ENCODE measurements around the gene NLRC3. TPM values are rescaled to one million over a fixed set of nuclear protein-coding genes. Genes with fewer than 3 reads are reported as not detected.
A peak's percentile ranks its signal among the peaks of the same experiment; 100 is the strongest.

NLRC3 gene
- total RNA-seq, 1 donor from 2014 or later = 22.2 TPM

DNA sequence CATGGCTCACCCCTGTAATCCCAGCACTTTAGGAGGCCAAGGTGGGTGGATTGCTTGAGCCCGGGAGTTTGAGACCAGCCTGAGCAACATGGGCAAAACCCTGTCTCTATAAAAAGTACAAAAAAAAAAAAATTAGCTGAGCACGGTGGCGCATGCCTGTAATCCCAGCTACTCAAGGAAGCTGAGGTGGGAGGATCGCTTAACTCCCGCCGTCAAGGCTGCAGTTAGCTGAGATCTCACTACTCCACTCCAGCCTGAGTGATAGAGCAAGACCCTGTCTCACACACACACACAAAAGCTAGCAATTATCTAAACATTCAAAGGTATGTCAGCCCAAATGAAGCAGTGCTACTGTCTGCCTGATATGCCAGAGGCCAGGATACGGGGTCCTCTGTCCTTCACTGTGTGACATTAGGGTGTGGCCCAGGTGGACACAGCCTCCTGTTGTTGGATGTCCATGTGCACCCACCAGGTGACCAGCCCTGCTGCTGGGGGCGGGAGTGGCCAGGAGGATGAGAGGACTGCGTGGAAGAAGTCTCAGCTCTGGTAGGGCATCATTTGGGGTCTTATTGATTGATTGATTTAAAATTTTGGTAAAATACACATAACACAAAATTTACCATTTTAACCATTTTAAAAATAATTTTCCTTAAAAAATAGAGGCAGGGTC, 3.9 kb downstream of the NLRC3 start:
- H3K27ac Mint-ChIP-seq = peak overlapping the region; percentile 68
- ChIA-PET POLR2A (no interaction called here), CTCF (no interaction called here)
- DNase-seq = no peak
- TF ChIP-seq, protein P1, sequence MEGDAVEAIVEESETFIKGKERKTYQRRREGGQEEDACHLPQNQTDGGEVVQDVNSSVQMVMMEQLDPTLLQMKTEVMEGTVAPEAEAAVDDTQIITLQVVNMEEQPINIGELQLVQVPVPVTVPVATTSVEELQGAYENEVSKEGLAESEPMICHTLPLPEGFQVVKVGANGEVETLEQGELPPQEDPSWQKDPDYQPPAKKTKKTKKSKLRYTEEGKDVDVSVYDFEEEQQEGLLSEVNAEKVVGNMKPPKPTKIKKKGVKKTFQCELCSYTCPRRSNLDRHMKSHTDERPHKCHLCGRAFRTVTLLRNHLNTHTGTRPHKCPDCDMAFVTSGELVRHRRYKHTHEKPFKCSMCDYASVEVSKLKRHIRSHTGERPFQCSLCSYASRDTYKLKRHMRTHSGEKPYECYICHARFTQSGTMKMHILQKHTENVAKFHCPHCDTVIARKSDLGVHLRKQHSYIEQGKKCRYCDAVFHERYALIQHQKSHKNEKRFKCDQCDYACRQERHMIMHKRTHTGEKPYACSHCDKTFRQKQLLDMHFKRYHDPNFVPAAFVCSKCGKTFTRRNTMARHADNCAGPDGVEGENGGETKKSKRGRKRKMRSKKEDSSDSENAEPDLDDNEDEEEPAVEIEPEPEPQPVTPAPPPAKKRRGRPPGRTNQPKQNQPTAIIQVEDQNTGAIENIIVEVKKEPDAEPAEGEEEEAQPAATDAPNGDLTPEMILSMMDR (IDR thresholded peaks at IDR 0.05) = no peak
- intact Hi-C loops (cut with micrococcal nuclease) = no loop called here
- H3K27me3 Mint-ChIP-seq = no peaks in the 10 kb centered on the region
- peaks cover 7% of the 10 kb centered on the region for H3K9me3 Mint-ChIP-seq
- ATAC-seq (ENCODE audit: low read depth) = no peak
- peaks cover 27% of the 10 kb centered on the region for H3K36me3 Mint-ChIP-seq (ENCODE audit: low read depth)
- H3K4me1 Mint-ChIP-seq = peaks cover 39% of the 10 kb centered on the region
- H3K4me3 Mint-ChIP-seq = no peak overlapping the region

DNA sequence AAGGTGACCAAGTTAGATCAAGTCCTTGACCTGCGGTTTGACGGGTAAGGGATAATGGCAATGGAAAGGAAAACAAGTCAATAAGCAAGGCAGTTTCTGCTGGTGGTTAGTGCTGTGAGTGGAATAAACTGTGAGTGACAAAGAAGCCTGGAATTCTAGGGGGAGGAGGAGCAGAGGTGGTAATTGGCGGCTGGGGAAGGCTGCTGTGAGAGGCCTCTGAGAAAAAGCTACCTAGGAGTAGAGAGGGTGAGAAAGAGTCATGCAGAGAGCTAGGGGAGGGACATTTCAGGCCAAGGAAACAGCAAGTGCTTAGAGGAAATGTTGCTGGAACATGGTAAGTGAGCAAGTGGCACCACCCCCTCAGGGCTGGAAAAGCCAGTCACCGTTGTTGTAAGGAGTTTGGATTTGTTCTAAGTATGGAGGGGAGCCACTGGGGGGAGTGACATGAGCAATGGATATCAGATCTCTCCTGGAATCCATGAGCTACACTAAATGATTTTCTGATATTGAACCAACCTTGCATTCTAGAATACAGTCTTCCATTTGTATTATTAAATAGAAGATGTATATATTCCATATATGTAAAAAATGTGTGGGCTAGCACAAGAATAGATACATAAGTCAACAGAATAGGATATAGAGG, 6.7 kb downstream of the NLRC3 start:
- DNase-seq (no peak), ATAC-seq (ENCODE audit: low read depth) (no peak)
- Mint-ChIP-seq H3K4me1 (peaks cover 17% of the 10 kb centered on the region), H3K27ac (no peak overlapping the region), H3K9me3 (peaks cover 7% of the 10 kb centered on the region), H3K36me3 (ENCODE audit: low read depth) (peaks cover 29% of the 10 kb centered on the region), H3K4me3 (no peak overlapping the region), H3K27me3 (no peaks in the 10 kb centered on the region)
- intact Hi-C loops (cut with micrococcal nuclease) = no loop called here
- ChIA-PET CTCF (no interaction called here), POLR2A (interaction anchor here (0.6 kb wide), 1 partner anchor 15 kb away, joined by 5 read pairs; no protein-coding TSS in a partner anchor)
- TF ChIP-seq, protein P1 (IDR thresholded peaks at IDR 0.05) = no peak

DNA sequence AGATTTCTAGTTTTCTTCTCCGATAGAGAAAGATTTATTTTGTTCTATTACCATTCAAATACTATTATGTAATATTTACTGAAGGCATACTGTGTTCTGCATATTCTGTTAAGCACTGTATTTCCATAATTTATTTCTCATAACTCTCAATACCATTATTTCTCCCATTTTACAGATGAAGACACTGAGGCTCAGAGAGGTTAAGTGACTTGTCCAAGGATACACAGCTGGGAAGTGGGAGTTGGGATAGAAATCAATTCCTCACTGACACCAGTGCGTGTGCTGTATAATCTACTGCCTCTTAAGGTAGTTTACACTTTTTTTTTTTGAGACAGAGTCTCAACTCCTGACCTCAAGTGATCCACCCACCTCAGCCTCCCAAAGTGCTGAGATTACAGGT, 7.4 kb downstream of the NLRC3 start:
- no peak overlapping the region for H3K27ac Mint-ChIP-seq
- intact Hi-C loops (cut with micrococcal nuclease) = no loop called here
- H3K9me3 Mint-ChIP-seq = peaks cover 7% of the 10 kb centered on the region
- POLR2A ChIA-PET = interaction anchor here (0.7 kb wide), 1 partner anchor 9 kb away, joined by 3 read pairs; no protein-coding TSS in a partner anchor
- peaks cover 10% of the 10 kb centered on the region for H3K4me1 Mint-ChIP-seq
- peaks cover 33% of the 10 kb centered on the region for H3K36me3 Mint-ChIP-seq (ENCODE audit: low read depth)
- no peak overlapping the region for H3K4me3 Mint-ChIP-seq
- H3K27me3 Mint-ChIP-seq = no peaks in the 10 kb centered on the region
- ATAC-seq (ENCODE audit: low read depth) (no peak), DNase-seq (no peak)
- CTCF ChIA-PET = no interaction called here
- TF ChIP-seq, protein P1 (IDR thresholded peaks at IDR 0.05) = no peak

DNA sequence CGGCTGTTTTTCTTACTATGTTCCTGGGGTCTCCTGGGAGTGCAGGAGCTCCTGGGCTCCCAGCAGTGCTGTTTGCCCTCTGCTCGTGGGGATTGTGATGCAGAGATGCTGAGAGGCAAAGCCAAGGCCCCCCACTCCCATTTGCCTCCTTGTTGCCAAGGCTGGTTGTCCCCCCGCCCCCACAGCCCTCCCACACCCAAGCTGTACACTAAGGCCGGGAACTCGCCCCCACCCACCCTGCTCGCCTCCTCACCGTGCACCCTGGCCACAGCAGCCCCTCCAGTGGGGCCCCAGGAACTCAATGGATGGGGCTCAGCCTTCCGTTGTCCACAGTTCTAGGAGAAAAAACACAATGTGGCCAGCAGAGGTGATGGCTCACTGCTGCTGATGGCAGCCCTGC, 10.2 kb downstream of the NLRC3 start:
- POLR2A ChIA-PET = no interaction called here
- DNase-seq = no peak
- CTCF ChIA-PET = no interaction called here
- H3K9me3 Mint-ChIP-seq = peaks cover 7% of the 10 kb centered on the region
- peaks cover 3% of the 10 kb centered on the region for H3K4me1 Mint-ChIP-seq
- H3K4me3 Mint-ChIP-seq = no peak overlapping the region
- peaks cover 41% of the 10 kb centered on the region for H3K36me3 Mint-ChIP-seq (ENCODE audit: low read depth)
- intact Hi-C loops (cut with micrococcal nuclease) = no loop called here
- H3K27ac Mint-ChIP-seq = no peak overlapping the region
- no peak for ATAC-seq (ENCODE audit: low read depth)
- TF ChIP-seq, protein P1 (IDR thresholded peaks at IDR 0.05) = no peak
- no peaks in the 10 kb centered on the region for H3K27me3 Mint-ChIP-seq

DNA sequence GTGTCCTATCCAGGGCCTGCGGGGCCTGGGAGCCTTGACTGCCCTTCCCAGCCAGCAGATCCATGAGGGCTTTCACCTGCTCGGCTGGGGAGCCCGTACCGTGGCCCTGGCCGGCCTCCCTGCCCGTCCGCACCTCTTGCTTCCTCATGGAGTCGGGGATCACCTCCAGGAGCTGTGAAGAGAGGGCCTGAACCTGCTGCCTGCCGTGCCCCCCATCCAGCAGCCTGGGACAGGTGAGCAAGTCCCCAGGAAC, 12.4 kb downstream of the NLRC3 start:
- ATAC-seq (ENCODE audit: low read depth) = no peak
- ChIA-PET CTCF (no interaction called here), POLR2A (interaction anchor here (0.6 kb wide), 1 partner anchor 52 kb away, joined by 3 read pairs; no protein-coding TSS in a partner anchor)
- Mint-ChIP-seq H3K36me3 (ENCODE audit: low read depth) (peaks cover 45% of the 10 kb centered on the region), H3K27me3 (no peaks in the 10 kb centered on the region), H3K27ac (no peak overlapping the region), H3K4me1 (no peaks in the 10 kb centered on the region), H3K9me3 (no peaks in the 10 kb centered on the region), H3K4me3 (no peak overlapping the region)
- DNase-seq = no peak
- intact Hi-C loops (cut with micrococcal nuclease) = no loop called here
- TF ChIP-seq, protein P1 (IDR thresholded peaks at IDR 0.05) = no peak
